ENCODE measurements around the gene KMT2D. TPM values are rescaled to one million over a fixed set of nuclear protein-coding genes. Genes with fewer than 3 reads are reported as not detected.
A peak's percentile ranks its signal among the peaks of the same experiment; 100 is the strongest.

The KMT2D gene
- total RNA-seq, 1 experiment from 2014 or later = 17.0 TPM

DNA sequence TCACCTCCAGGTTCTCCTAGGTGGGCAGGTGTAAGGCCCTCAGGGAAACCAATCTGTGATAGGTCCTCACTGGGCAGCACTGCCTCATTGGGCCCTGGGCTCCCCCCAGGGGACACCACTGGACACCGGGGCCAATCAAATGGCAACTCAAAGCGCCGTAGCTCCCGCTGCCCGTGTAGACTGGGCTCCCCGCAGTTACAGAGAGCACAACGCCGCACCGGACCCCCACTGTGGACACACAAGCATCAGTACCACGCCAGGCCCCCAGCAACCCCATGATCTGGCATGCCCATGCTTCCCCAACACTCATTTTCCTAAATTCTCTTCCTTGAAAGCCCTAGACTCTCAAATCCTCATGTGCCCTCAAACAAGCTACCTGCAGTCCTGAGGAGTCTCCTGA is 6.1 kb downstream of the KMT2D start:
- no peak for DNase-seq (ENCODE audit: low read depth)

GRCh38 chr12:49054096-49054495 is 6.5 kb downstream of the KMT2D start:
- DNase-seq (ENCODE audit: low read depth) = no peak

GRCh38 chr12:49052451-49053208 is 8.0 kb downstream of the KMT2D start:
- DNase-seq (ENCODE audit: low read depth) = no peak

DNA sequence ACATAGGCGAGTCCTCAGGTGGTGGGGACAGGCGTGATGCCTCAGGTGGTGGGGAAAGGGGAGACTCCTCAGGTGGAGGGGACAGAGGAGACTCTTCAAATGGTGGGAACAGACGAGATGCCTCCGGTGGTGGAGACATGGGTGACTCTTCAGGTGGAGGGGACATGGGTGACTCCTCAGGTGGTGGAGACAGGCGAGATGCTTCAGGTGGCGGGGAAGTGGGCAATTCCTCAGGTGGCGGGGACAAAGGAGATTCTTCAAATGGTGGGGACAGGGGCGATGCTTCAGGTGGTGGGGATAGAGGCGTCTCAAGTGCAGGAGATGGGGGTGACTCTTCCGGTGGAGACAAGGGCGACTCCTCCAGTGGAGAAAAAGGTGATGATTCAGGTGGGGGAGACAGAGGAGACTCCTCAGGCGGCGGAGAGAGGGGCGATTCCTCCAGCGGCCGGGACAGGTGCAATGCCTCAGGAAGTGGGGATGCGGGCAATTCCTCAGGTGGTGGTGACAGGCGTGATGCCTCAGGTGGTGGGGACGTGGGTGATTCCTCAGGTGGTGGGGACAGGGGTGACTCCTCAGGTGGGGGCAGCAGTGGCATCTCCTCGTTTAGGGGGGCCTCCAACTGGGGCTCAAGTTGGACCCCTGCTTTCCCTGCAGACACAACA is 8.7 kb downstream of the KMT2D start:
- DNase-seq (ENCODE audit: low read depth) = no peak

DNA sequence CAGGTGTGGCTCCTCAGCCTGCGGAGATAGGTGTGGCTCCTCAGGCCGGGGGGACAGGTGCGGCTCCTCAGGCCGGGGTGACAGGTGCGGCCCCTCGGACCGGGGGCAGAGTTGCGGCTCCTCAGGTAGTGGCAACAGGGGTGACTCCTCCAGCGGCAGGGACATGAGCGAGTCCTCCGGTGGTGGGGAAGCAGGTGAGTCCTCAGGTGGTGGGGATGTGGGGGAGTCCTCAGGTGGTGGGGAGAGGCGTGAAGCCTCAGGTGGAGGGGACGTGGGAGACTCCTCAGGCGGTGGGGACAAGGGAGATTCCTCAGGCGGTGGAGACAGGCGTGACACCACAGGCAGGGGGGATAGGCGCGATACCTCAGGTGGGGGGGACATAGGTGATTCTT is 9.2 kb downstream of the KMT2D start:
- DNase-seq (ENCODE audit: low read depth) = no peak

DNA sequence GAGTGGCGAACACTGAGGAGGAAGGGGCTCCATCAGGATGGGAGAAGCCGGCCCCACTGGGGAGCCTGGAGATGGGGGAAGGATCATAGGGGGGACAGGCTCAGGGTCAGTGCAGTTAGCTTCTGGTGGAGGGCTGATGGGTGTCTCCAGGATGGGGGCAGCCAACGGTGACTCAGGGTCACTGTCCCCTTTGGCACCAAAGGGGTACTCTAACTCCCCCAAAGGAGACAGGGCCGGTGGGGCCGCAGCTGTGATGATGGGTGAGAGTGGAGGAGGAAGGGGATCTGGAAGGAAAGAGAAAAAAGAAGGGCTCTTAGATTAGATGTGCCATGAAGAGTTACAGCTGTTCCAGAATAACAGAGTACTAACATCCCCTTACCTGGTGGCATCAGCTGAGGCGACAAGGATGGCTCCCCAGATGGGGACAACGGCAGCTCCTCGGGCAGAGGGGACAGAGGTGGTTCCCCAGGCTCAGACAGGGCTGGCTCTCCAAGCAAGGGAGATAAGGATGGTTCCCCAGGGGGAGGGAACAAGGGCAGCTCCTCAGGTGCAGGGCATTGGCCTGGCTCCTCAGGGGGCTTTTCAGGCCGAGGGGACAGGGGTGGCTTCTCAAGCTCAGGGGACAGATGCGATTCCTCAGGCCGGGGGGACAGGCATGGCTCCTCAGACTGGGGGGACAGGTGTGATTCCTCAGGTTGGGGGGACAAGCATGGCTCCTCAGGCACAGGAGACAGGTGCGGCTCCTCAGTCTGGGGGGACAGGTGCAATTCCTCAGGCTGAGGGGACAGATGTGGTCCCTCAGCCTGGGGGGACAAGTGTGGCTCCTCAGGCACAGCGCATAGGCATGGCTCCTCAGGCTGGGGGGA is 9.9 kb downstream of the KMT2D start:
- no peak for DNase-seq (ENCODE audit: low read depth)

DNA sequence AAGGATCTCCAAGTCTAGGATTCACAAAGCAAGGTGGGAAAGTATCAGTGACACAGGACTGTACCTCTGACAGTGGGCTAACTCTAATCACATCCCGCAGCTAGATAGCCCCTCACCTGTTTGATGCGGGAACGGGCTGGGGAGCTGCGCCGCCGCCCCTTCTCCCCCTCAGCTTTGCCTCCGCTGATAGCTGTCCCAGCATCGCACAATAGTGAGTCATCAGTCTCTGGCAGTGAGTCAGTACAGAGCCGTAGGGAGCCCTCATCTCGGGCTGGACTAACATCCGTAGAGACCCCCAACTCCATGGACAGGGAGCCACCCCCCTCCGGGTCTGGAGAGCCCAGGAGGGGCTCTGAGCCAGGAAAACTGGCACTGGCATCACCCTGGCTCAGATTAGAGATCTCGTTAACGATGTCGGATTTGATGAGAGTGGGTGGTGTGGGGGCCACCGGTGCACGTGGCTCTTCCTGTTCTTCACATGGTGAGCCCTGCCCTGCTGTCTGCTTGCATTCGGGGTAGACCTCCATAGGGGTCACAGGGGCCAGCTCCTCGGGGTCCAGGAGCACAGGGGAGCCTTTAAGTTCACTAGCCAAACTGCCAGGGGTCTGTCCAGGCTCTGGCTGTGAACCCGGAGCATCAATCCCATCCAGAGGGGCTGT is 10.9 kb downstream of the KMT2D start:
- peak; percentile 80 for DNase-seq (ENCODE audit: low read depth)

GRCh38 chr12:49048953-49049352 is 11.6 kb downstream of the KMT2D start:
- no peak for DNase-seq (ENCODE audit: low read depth)

DNA sequence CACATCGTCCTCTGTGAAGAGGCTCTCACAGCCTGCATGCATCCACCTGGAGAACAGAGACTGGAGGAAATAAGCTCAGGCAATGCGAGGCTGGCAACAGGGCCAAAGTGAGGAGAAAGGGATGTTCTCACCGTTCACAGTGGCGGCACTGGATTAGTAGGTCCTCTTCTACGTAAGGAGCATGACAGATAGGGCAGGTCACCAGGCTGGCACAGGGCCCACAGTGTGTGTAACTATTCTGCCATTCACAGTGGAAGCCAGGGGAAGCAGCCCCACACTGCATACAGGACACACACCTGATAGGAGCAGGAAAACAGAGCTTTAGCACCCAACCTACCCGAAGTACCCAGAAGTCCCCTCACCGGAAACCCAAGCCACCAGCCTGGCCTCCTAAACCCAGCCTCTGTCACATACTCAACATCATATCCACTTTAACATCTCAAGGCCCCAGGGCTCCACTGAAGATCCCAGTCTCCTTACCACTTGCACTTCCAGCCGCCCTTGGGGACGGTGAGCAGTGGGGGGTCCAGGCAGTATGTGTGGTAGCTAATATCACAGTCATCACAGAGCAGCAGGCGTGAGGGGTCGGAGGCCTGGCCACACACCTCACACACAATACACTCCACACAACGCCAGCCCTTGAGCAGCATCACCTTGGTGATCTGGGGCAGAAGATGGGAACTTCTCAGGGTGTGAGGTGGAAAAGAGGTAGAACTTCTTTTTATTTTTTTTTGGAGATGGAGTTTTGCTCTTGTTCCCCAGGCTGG is 14.3 kb downstream of the KMT2D start:
- no peak for DNase-seq (ENCODE audit: low read depth)

GRCh38 chr12:49044660-49045059 is 15.9 kb downstream of the KMT2D start:
- DNase-seq (ENCODE audit: low read depth) = no peak

DNA sequence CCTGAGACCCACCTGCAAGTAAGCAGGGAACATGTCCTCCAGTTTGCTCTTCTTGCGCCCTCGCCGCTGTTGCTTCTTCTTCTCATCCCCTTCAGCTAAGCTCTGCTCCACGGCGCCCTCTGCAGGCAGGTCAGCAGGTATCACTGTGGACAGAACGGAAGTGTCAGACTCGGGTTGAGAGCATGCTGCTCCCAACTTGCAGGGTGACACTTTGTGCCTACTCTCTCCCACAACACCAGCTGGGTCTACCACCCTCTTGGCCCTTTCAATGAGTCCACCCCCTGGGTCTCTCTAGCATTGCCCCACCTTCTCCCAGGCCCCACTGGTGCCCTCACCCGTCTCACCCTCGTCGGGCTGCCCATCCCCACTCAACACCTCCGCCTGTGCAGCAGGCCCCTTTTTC is 16.7 kb downstream of the KMT2D start:
- no peak for DNase-seq (ENCODE audit: low read depth)

DNA sequence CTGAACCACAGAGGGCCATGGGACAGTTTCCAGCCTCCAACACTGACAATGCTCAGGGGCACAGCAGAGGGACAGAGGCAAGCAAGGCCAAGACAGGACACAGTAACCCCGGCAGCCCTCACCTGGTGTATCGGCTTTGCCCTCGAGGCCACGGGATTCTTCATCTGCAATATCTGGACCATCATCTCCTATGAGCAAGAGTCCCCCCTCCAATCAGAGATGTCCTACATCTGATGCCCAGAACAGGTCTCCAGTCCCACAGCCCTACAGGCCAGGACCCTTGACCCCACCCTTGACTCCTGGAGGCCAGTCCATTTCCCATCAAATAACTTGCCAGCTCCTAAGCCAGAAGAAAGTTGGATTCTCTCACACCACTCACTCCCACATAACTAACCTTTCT is 17.4 kb downstream of the KMT2D start:
- DNase-seq (ENCODE audit: low read depth) = no peak

GRCh38 chr12:49041881-49042484 is 18.6 kb downstream of the KMT2D start:
- no peak for DNase-seq (ENCODE audit: low read depth)

GRCh38 chr12:49041036-49041880 is 19.3 kb downstream of the KMT2D start:
- DNase-seq (ENCODE audit: low read depth) = no peak

DNA sequence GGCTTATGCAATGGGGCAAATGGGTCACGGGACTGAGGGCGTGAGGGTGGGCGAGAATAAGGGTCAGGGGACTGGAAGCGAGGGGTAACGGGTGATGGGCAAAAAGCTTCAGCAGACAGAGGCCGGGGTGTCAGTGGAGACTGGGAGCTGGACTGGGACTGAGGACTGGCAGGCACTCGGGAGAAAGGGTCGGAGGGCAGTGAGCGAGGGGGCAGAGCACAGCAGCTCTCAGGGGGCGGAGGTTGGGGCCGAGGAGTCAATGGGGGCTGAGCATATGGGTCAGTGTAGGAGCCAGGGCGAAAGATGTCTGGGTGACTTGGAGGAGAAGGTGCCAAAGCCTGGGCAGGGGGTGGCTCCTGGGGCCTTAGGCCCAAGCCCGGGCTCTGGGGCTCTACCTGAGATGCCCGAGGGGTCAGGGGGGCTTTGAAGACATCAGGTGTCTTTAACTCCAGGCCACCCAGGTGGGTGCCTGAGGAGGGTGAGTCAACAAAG is 20.2 kb downstream of the KMT2D start:
- DNase-seq (ENCODE audit: low read depth) = no peak

DNA sequence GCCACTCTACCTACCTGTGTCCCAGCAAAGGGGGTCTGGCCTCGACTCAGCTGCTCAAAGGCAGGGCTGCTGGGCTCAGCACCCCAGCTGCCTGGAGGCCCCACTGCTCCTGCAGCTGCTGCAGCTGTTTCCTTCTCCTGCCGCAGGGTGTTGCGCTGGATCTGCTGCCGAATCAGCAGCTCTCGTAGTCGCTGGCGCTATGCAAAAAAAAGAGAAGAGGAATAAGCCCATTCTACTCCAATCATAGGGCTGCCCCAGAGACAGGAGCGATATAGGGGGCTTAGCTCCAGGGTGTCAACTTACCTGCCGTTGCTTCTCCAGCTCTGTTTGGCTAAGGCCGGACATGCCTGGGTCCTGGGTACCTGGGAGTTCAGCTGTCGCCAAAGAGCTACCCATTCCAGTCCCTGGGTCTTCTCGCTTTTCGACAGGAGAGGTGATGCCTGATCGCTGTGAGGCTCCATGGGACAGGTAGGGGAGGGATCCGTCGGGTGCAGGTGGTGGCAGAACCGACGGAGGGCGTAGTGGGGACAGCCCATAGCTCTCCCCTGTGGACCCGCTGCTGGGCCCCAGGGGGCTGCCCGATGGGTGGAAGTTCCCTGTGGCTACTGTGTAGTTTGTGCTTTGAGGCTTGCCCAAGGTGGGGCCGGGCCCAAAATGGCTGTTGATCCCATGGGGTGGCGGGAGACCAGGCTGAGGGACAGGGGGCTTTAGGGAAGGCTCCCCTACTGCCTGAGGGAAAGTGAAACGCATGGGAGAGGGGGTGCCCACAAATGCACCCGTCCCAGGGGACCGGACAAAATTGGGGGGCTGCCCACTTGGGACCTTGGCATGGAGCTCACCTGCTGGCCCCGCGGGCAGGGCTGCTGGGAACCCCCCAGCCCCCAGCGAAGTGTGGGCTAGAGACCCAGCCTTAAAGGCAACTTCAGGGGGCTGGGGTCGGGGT is 20.9 kb downstream of the KMT2D start:
- no peak for DNase-seq (ENCODE audit: low read depth)

- no peak for DNase-seq (ENCODE audit: low read depth)
These were observed 22.2 kb downstream of the KMT2D start for GRCh38 chr12:49038291-49038955.

- no peak for DNase-seq (ENCODE audit: low read depth)
These were observed 22.7 kb downstream of the KMT2D start for GRCh38 chr12:49037947-49038237.
